HCT116 (cell line): Measurements from ENCODE around the gene SNAP91.

Experiments
- ATF3 ChIP-seq: IDR thresholded peaks from 2 replicates; pipeline ENCODE4 v1.6.1; 2012
- CEBPB ChIP-seq: IDR thresholded peaks from 2 replicates; pipeline ENCODE4 v1.6.1; 2012; ENCODE audit warnings: low read depth
- CTCF ChIP-seq, 3 experiments: fragments of 200-600 bp in 1 of 3; sonication (generic) in 1 of 3; IDR thresholded peaks in 2 of 3; conservative IDR thresholded peaks in 1 of 3; 2 replicates each; pipeline ENCODE4 v1.5.1; 2012 to 2017; ENCODE audit warnings: low read depth in 2 of 3, low read length in 2 of 3, antibody characterized with exemption in 1 of 3, borderline replicate concordance in 1 of 3, control low read depth in 1 of 3, mild to moderate bottlenecking in 1 of 3, mixed read lengths in 1 of 3, mixed run types in 1 of 3, moderate library complexity in 1 of 3; ENCODE audit not compliant: insufficient read depth in 1 of 3
- EGR1 ChIP-seq: IDR thresholded peaks from 2 replicates; pipeline ENCODE4 v1.6.1; 2012; ENCODE audit warnings: low read depth
- EZH2 ChIP-seq: fragments of 200-600 bp; sonication (generic); IDR thresholded peaks from 2 replicates; pipeline ENCODE4 v1.6.1; 2017; ENCODE audit warnings: antibody characterized with exemption, mixed run types
- EZH2phosphoT487 ChIP-seq: fragments of 200-600 bp; IDR thresholded peaks from 2 replicates; pipeline ENCODE4 v1.6.1; 2018; ENCODE audit warnings: antibody characterized with exemption, borderline replicate concordance
- FOSL1 ChIP-seq: IDR thresholded peaks from 2 replicates; pipeline ENCODE4 v1.6.1; 2012; ENCODE audit warnings: low read depth
- POLR2A ChIP-seq: IDR thresholded peaks from 2 replicates; pipeline ENCODE4 v1.7.0; 2011; ENCODE audit warnings: borderline replicate concordance; ENCODE audit not compliant: insufficient read depth, insufficient read length; ENCODE audit errors: extremely low read depth
- POLR2AphosphoS5 ChIP-seq: IDR thresholded peaks from 2 replicates; pipeline ENCODE4 v1.6.1; 2011; ENCODE audit warnings: mild to moderate bottlenecking, low read depth, low read length, moderate library complexity
- RAD21 ChIP-seq: IDR thresholded peaks from 2 replicates; pipeline ENCODE4 v1.6.1; 2012; ENCODE audit warnings: low read depth, mild to moderate bottlenecking
- SIN3A ChIP-seq: IDR thresholded peaks from 2 replicates; pipeline ENCODE4 v1.6.1; 2012; ENCODE audit warnings: low read depth
- ZFX ChIP-seq: fragments of 450-650 bp; IDR thresholded peaks from 2 replicates; pipeline ENCODE4 v1.6.1; 2017
- TF ChIP-seq, protein P1 (sequence below): IDR thresholded peaks from 2 replicates; pipeline ENCODE4 v1.6.1; 2012; ENCODE audit warnings: low read depth

- no peak for TF ChIP-seq EZH2phosphoT487
- TF ChIP-seq CTCF (IDR thresholded peaks at IDR 0.05 in 2 of 3, conservative IDR thresholded peaks at IDR 0.05 in 1 of 3; ENCODE audit: borderline replicate concordance in 1 of 3, insufficient read depth in 1 of 3, low read depth in 2 of 3, low read length in 2 of 3) = no peak
- no peak for TF ChIP-seq EZH2
- no peak for TF ChIP-seq POLR2A
- no peak for TF ChIP-seq SIN3A
- no peak for TF ChIP-seq POLR2AphosphoS5
- no peak for TF ChIP-seq FOSL1
- TF ChIP-seq CEBPB = no peak
- no peak for TF ChIP-seq RAD21
- TF ChIP-seq EGR1 = no peak
- TF ChIP-seq ZFX = no peak
- no peak for TF ChIP-seq ATF3
- TF ChIP-seq, protein P1, sequence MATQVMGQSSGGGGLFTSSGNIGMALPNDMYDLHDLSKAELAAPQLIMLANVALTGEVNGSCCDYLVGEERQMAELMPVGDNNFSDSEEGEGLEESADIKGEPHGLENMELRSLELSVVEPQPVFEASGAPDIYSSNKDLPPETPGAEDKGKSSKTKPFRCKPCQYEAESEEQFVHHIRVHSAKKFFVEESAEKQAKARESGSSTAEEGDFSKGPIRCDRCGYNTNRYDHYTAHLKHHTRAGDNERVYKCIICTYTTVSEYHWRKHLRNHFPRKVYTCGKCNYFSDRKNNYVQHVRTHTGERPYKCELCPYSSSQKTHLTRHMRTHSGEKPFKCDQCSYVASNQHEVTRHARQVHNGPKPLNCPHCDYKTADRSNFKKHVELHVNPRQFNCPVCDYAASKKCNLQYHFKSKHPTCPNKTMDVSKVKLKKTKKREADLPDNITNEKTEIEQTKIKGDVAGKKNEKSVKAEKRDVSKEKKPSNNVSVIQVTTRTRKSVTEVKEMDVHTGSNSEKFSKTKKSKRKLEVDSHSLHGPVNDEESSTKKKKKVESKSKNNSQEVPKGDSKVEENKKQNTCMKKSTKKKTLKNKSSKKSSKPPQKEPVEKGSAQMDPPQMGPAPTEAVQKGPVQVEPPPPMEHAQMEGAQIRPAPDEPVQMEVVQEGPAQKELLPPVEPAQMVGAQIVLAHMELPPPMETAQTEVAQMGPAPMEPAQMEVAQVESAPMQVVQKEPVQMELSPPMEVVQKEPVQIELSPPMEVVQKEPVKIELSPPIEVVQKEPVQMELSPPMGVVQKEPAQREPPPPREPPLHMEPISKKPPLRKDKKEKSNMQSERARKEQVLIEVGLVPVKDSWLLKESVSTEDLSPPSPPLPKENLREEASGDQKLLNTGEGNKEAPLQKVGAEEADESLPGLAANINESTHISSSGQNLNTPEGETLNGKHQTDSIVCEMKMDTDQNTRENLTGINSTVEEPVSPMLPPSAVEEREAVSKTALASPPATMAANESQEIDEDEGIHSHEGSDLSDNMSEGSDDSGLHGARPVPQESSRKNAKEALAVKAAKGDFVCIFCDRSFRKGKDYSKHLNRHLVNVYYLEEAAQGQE = no peak
Measured at GRCh38 chr6:83685481-83685880, 23.4 kb downstream of the SNAP91 start.
